HL-60 (cell line): Measurements from ENCODE around the gene ACAD8.
"Not testable (repeated sequence)": the region's sequence is repeated elsewhere in the genome, so short reads cannot be mapped to it uniquely, and the experiment has no call there.

Experiments used
- DNase-seq, 2 experiments: peaks; one replicate each; pipeline ENCODE4 v3.0.0-alpha.2; 2010 to 2020; ENCODE audit warnings: low read depth in 1 of 2, low spot score in 1 of 2
- H3K27ac ChIP-seq: fragments of 250-450 bp; sonication (Bioruptor Pico); replicated peaks from 2 replicates; pipeline ENCODE4 v1.5.1; 2020; ENCODE audit warnings: mild to moderate bottlenecking, moderate library complexity
- H3K27me3 ChIP-seq: fragments of 250-450 bp; sonication (Bioruptor Pico); 2 replicates; pipeline ENCODE4 v1.5.1; 2021; ENCODE audit warnings: mild to moderate bottlenecking, moderate library complexity; ENCODE audit not compliant: insufficient read depth, poor library complexity, severe bottlenecking
- H3K4me3 ChIP-seq: replicated peaks from 2 replicates; pipeline ENCODE4 v1.5.1; 2011; ENCODE audit warnings: mild to moderate bottlenecking, control low read depth, low read length; ENCODE audit not compliant: insufficient read depth
- CTCF ChIP-seq: IDR thresholded peaks from one replicate; pipeline ENCODE4 v1.5.1; 2011; ENCODE audit warnings: low read length, control low read depth, inconsistent platforms; ENCODE audit not compliant: insufficient read depth
- GABPA ChIP-seq: IDR thresholded peaks from 2 replicates; pipeline ENCODE4 v1.6.1; 2012; ENCODE audit warnings: low read depth
- POLR2AphosphoS5 ChIP-seq: IDR thresholded peaks from 2 replicates; pipeline ENCODE4 v1.6.1; 2012; ENCODE audit warnings: low read depth
- REST ChIP-seq: IDR thresholded peaks from 2 replicates; pipeline ENCODE4 v1.6.1; 2012; ENCODE audit warnings: low read depth; ENCODE audit not compliant: insufficient replicate concordance
- SPI1 ChIP-seq: IDR thresholded peaks from 2 replicates; pipeline ENCODE4 v1.6.1; 2012; ENCODE audit warnings: low read depth, mild to moderate bottlenecking, borderline replicate concordance

The ACAD8 gene

DNA sequence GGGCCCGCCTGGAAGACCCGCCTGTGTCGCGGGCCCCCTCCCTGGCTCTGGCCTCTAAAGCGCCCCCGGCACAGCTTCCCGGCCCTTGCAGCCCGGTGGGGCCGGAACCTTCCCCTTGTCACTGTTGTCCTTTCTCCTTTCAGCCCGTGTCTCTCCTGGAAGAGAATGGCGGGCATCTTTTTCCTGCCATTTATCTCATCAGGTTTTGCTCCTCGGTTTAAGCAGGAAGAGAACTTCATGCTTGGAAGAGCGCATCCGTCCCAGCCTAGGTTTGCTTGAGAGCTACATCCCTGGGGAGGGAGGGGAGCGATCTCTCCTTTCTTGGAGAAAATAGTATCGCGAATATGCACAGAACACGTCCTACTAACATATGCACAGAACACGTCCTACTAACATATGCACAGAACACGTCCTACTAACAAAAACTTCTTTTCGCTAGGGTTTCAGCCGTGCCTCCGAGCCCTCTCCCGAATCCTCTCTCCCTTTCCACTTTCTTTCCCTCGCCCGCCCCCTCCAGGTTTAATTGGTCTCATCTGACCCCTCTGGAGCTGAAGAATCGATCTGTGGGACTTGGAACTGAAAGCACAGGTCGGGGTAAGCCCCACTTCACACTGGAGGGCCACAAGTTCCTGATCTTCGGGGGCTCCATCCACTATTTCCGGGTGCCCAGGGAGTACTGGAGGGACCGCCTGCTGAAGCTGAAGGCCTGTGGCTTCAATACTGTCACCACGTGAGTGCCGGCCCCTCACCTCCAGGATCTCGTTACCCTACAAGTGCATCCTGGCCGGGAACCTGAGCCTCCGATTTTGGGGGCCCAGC is 24.0 kb downstream of the ACAD8 start:
- H3K27ac ChIP-seq, result no peak overlapping the region
- peaks cover 70% of the 10 kb centered on the region for H3K27me3 ChIP-seq
- DNase-seq, result no peak
- TF ChIP-seq CTCF (no peak), REST (no peak), GABPA (no peak), SPI1 (no peak), POLR2AphosphoS5 (no peak)
- no peak overlapping the region for H3K4me3 ChIP-seq

GRCh38 chr11:134278356-134278755 is 25.0 kb downstream of the ACAD8 start:
- Histone ChIP-seq H3K4me3 (no peak overlapping the region), H3K27me3 (peaks cover 61% of the 10 kb centered on the region), H3K27ac (no peak overlapping the region)
- no peak for TF ChIP-seq GABPA
- no peak for TF ChIP-seq REST
- TF ChIP-seq POLR2AphosphoS5, result no peak
- TF ChIP-seq CTCF, result no peak
- no peak for TF ChIP-seq SPI1
- DNase-seq, result no peak

DNA sequence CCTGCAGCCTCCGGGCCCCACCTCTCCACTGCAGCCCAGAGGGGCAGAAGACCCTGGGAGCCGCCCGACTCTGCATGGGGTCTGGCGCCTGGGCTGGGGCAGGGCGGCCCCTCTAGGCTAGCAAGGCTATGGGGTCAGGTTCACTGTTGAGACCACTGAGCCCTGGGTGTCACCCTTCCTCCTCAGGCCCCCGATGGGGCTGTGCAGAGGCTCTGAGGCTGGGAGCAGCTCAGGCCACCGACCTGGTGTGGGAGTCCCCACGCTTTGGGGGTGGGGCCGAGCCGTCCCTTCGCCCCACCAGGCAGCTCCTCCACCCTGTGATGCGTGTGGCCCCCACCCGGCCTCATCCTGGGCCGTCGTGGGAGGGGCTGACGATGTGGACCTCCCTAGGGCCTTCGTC is 28.3 kb downstream of the ACAD8 start:
- H3K27me3 ChIP-seq, result peaks cover 31% of the 10 kb centered on the region
- not testable (repeated sequence) for DNase-seq, H3K27ac ChIP-seq, H3K4me3 ChIP-seq

GRCh38 chr11:134282121-134283045 is 29.0 kb downstream of the ACAD8 start:
- Histone ChIP-seq H3K27ac (no peak overlapping the region), H3K4me3 (no peak overlapping the region), H3K27me3 (peaks cover 25% of the 10 kb centered on the region)
- no peak for DNase-seq
- no peak for TF ChIP-seq GABPA
- TF ChIP-seq CTCF, result no peak
- TF ChIP-seq REST, result no peak
